ENCODE results near the gene LAMA4.

LAMA4 gene

DNA sequence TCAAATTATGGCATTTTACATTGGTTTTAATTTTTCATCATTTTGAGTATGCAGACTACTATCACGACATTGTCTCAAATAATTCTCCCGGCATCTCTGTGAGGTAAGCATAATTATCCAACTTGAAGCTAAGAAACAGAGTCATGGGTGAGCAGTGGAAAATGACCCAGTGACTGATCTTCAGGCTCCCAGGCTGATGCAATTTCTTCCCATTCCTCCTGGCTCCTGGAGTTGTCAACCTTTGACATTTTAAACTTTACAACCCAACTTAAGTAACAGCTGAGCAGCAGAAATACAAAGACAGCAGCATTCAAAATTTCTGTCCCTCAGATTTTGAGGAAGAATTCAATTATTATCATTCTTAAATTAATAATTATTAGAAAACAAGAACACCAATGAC, 13.7 kb upstream of the LAMA4 start:
- H3K4me1 ChIP-seq, result no peaks in the 10 kb centered on the region
- H3K4me3 ChIP-seq, result no peak overlapping the region
- H3K9me3 ChIP-seq, result no peaks in the 10 kb centered on the region
- no peaks in the 10 kb centered on the region for H3K36me3 ChIP-seq (replicated peaks)
- in situ Hi-C loops (cut with MboI; ENCODE audit: low sequenced_read_pairs), result no loop called here
- DNase-seq (ENCODE audit: low spot score in 2 of 2), result no peak
- H3K27me3 ChIP-seq (ENCODE audit: low read depth), result no peaks in the 10 kb centered on the region

DNA sequence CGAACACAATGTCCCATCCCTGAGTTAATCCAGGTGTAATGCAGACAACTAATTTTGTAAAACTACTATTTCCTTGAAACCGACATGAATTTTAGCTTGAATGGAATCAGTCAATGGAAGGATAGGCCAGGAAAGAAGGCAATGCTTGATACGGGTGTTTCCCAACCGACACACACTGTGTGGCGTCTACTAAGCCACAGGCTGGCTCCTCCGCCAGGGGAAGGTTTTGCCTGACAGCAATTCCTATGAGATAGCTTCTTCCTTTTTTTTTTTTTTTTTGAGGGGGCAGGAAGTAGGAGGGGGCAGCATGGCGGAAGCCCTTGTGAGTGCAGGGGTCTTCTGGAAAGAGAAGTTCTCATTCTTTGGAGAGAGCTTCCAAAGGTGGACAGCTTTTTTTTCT, 12.0 kb upstream of the LAMA4 start:
- Histone ChIP-seq H3K27me3 (ENCODE audit: low read depth) (no peaks in the 10 kb centered on the region), H3K9me3 (no peaks in the 10 kb centered on the region), H3K36me3 (replicated peaks) (no peaks in the 10 kb centered on the region), H3K4me3 (no peak overlapping the region), H3K4me1 (no peaks in the 10 kb centered on the region)
- DNase-seq (ENCODE audit: low spot score in 2 of 2), result no peak
- in situ Hi-C loops (cut with MboI; ENCODE audit: low sequenced_read_pairs), result no loop called here

DNA sequence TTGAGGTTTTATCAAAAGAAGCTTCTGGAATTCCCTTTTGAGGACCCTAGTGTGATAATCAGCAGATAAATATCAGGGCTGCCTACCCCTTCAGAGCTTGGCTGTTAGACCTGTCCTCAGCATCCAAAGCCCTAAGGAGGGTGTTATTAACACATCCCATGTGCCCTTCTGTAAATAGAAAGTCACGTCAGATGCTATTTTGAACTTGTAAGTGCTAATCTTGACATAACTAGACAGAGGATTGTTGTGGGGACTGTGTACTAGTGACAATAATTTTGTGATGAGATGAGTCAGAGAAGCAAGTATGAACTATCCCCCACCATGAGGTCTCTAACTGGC, 4.9 kb upstream of the LAMA4 start:
- Histone ChIP-seq H3K9me3 (no peaks in the 10 kb centered on the region), H3K4me3 (no peak overlapping the region), H3K27me3 (ENCODE audit: low read depth) (no peaks in the 10 kb centered on the region), H3K4me1 (peaks cover 6% of the 10 kb centered on the region; the same call in 1 of the 2 replicates), H3K36me3 (replicated peaks) (no peaks in the 10 kb centered on the region)
- DNase-seq (ENCODE audit: low spot score in 2 of 2), result no peak
- in situ Hi-C loops (cut with MboI; ENCODE audit: low sequenced_read_pairs), result no loop called here

DNA sequence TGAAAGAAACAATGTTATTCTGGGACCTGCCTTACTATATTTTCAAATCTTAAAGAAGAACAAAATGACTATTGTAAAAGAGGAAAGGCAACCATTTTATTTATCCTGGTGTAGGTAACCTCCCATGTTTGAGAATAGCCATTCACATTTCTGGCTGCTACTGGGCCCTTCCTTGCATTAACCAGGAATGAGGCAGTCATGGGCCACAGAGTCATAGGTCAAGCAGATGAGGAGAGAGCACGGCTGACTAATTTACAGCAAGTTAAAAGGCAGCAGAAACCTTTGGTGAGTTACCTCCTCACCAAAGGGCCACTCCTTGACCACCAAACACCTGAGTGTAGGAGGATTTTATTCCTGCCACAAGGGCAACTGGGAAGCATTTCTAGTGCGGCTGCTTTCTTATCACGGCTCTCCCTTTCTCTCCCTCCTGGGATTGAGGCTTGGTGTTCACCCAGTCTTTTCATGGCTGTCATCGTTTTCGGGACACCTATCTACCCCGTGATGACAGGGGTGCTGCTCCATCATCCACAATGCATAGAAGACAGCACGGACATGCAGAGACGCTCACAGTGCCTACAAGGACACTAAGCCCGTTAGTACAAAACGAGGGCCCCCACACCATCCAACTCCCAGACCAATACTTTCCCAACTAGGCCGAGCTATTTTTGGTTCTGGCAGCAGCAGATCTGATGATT, 4.4 kb upstream of the LAMA4 start:
- no peak for DNase-seq (ENCODE audit: low spot score in 2 of 2)
- Histone ChIP-seq H3K4me3 (no peak overlapping the region), H3K36me3 (replicated peaks) (no peaks in the 10 kb centered on the region), H3K27me3 (ENCODE audit: low read depth) (no peaks in the 10 kb centered on the region), H3K4me1 (peaks cover 7% of the 10 kb centered on the region; the same call in 1 of the 2 replicates), H3K9me3 (no peaks in the 10 kb centered on the region)
- in situ Hi-C loops (cut with MboI; ENCODE audit: low sequenced_read_pairs), result no loop called here

DNA sequence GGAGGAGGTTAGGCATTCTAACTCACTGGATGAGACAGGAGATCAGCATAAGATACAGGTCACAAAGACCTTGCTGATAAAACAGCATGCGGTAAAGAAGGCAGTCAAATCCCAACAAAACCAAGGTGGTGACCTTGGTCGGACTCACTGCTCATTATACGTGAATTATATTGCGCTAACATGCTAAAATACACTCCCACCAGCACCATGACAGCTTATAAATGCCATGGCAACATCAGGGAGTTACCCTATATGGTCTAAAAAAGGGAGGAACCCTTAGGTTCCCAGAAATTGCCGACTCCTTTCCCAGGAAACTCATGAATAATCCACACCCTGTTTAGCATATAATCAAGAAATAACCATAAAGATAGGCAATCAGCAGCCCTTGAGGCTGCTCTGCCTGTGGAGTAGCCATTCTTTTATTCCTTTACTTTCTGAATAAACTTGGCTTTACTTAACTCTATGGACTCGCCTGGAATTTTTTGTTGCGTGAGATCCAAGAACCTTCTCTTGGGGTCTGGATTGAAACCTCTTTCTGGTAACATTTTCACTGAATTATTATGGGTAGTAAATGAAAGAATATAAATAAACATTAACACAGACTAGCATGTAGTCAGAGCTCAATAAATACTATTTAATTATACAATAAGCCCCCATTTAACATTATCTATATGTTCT, 3.0 kb upstream of the LAMA4 start:
- DNase-seq (ENCODE audit: low spot score in 2 of 2), result no peak
- H3K36me3 ChIP-seq (replicated peaks), result no peaks in the 10 kb centered on the region
- H3K9me3 ChIP-seq, result no peaks in the 10 kb centered on the region
- in situ Hi-C loops (cut with MboI; ENCODE audit: low sequenced_read_pairs), result no loop called here
- no peaks in the 10 kb centered on the region for H3K27me3 ChIP-seq (ENCODE audit: low read depth)
- peaks cover 10% of the 10 kb centered on the region; the same call in 1 of the 2 replicates for H3K4me1 ChIP-seq
- no peak overlapping the region for H3K4me3 ChIP-seq

DNA sequence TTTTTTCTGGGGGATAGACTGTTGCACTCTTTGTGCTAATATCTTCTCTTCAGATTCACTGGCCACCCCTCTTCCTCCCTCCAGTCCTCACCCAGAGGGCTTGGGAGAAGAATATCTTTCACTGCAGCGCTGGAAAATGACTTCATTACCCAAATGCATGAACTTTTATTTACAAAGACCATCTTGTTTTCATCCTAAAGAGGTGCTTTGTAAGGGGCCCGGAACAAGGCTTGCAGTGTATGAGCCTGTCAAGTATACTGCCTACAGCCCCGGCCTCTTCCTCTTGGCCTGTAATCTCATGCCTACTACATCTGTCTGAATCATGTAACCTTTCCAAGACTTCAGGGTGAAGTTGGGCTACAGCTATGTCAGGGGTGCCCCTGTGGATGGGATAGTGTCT, 554 bp upstream of the LAMA4 start:
- in situ Hi-C loops (cut with MboI; ENCODE audit: low sequenced_read_pairs), result no loop called here
- no peak for DNase-seq (ENCODE audit: low spot score in 2 of 2)
- Histone ChIP-seq H3K4me3 (no peak overlapping the region), H3K36me3 (replicated peaks) (no peaks in the 10 kb centered on the region), H3K27me3 (ENCODE audit: low read depth) (no peaks in the 10 kb centered on the region), H3K4me1 (peaks cover 10% of the 10 kb centered on the region; the same call in 1 of the 2 replicates), H3K9me3 (no peaks in the 10 kb centered on the region)

DNA sequence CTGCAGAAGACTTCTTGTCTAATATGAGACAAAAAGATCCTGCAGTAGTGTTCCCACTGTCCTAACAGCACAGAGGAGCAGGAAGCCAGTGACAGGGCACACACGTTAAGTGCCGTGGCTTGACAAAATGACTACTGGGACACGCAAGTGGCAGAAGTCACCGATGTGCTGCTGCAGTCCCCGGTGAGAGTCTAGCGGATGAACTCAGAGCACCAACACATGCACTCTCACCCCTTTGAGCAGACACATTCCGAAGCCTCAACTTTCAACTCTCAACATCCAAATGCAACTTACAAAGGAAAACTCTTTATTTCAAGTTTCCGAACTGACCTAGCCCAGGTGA, 898 bp downstream of the LAMA4 start:
- peak overlapping the region; percentile 41 for H3K4me3 ChIP-seq
- DNase-seq (ENCODE audit: low spot score in 2 of 2), result peak in 1 of 2 experiments; percentile 59
- no peaks in the 10 kb centered on the region for H3K27me3 ChIP-seq (ENCODE audit: low read depth)
- H3K9me3 ChIP-seq, result no peaks in the 10 kb centered on the region
- in situ Hi-C loops (cut with MboI; ENCODE audit: low sequenced_read_pairs), result no loop called here
- peaks cover 10% of the 10 kb centered on the region; the same call in 1 of the 2 replicates for H3K4me1 ChIP-seq
- no peaks in the 10 kb centered on the region for H3K36me3 ChIP-seq (replicated peaks)

DNA sequence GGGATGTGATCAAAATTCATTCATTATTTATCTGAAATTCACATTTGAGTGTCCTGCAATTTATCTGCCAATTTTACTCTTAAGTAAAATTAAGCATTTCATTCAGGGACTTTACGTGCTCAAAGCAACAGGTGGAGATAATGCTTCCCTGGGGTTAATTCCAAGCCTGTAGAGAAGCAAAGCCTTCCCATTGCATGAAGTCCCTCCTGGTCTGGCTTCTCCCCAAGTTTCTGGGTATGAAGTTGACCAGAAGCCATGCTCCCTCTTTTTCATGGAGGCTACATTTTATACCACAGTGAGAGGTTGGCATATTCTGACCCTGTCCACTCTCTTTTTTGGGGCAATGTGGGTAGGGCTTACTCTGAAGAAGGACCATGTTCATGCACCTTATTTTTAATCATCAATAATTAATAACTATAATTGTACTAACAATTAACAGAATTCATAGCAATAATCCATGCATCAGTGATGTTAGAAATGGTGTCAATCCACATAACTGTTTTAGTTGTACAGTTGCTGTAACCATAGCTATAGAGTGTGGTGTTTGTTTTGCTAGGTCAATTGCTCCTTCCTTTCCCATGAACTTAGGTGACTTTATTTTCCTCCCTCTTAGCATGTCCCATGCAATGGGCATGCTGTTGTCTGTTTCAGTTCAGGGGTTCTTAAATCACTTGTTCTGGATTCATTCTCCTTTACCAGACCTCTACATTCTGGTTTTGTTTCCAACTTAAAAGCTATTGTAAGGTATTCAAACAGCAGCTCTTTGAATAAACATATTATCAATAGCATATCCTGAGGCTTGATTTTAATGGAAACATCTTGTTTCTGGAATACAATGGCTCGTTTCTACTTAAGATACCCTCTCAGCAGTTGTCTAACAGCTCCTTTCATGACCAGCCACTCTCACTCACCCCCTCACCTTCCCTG, 1.5 kb downstream of the LAMA4 start:
- no peaks in the 10 kb centered on the region for H3K9me3 ChIP-seq
- in situ Hi-C loops (cut with MboI; ENCODE audit: low sequenced_read_pairs), result no loop called here
- H3K27me3 ChIP-seq (ENCODE audit: low read depth), result no peaks in the 10 kb centered on the region
- no peaks in the 10 kb centered on the region for H3K36me3 ChIP-seq (replicated peaks)
- H3K4me1 ChIP-seq, result peaks cover 10% of the 10 kb centered on the region; the same call in 1 of the 2 replicates
- DNase-seq (ENCODE audit: low spot score in 2 of 2), result peak; percentile 32 to 91
- peak overlapping the region; percentile 41 for H3K4me3 ChIP-seq

DNA sequence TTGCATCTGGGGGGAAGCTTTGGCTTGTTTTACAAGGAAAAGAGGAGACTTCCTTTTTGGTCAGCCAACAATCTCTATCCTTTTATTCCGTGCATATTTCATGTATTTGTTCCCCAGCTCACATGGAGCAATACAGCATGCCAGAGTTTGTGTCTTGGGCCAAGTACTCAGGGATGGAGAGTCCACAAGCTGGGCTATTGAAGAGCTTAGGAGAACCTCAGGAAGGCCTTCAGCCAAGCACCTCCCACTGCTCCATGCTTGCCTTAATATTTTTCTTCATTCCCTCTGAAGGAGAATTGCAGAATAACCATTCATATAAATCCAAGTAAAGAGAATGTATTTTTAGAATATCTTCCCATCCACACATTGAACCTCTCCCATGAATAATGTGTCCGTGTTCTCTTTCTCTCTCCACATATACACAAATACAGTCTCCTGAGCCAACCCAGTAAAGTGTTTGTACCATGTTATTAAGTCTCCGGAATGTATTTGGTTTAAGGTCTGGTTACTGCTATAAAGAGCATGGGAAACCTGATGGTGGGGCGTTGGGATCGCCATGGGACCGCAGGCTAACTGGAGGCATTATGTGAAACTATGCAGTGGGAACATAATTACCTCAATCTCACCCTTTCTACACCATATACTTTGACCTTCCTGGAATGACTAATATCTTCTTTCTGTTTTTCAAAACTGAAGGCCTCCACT, 3.0 kb downstream of the LAMA4 start:
- no peaks in the 10 kb centered on the region for H3K27me3 ChIP-seq (ENCODE audit: low read depth)
- no peak overlapping the region for H3K4me3 ChIP-seq
- peaks cover 10% of the 10 kb centered on the region; the same call in 1 of the 2 replicates for H3K4me1 ChIP-seq
- H3K9me3 ChIP-seq, result no peaks in the 10 kb centered on the region
- in situ Hi-C loops (cut with MboI; ENCODE audit: low sequenced_read_pairs), result no loop called here
- DNase-seq (ENCODE audit: low spot score in 2 of 2), result no peak
- H3K36me3 ChIP-seq (replicated peaks), result no peaks in the 10 kb centered on the region

DNA sequence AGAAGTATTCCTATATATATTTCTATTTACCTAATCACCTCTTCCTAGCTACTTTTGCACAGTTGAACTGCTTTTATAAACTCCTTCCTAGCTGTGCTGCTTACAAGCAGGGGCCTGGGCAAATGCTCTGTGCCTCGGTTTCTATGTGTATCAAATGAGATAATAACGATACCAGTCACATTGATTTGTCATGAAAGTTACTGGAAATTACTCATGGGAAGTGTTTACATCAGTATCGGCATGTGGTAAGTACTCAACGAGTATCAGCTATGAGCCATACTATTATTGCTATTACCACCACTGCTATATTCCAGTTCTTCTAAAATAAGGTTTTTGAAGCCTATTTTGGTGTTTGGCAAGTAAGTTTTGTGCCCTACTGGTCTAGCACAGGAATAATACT, 4.9 kb downstream of the LAMA4 start:
- no peaks in the 10 kb centered on the region for H3K36me3 ChIP-seq (replicated peaks)
- DNase-seq (ENCODE audit: low spot score in 2 of 2), result no peak
- H3K27me3 ChIP-seq (ENCODE audit: low read depth), result no peaks in the 10 kb centered on the region
- in situ Hi-C loops (cut with MboI; ENCODE audit: low sequenced_read_pairs), result no loop called here
- H3K9me3 ChIP-seq, result no peaks in the 10 kb centered on the region
- no peak overlapping the region for H3K4me3 ChIP-seq
- peaks cover 9% of the 10 kb centered on the region for H3K4me1 ChIP-seq

DNA sequence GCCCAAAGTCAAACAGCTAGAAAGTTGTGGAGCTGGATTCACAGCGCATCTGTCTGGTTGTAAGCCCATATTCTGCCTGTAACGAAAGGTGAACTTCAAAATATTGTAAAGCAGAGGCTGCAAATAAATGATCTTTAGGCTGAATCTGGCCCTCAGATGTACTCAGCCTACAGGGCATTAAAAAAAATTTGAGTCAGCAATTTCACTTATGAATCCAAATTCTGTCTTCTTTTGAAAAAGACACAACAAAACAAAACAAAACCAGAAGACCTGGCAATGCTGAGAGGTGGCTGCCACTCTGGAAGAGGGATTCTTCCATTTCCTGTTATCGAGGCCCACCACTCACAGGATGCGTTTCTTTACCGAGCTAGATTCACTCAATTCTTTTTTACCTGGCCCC, 7.1 kb downstream of the LAMA4 start:
- Histone ChIP-seq H3K4me3 (no peak overlapping the region), H3K27me3 (ENCODE audit: low read depth) (no peaks in the 10 kb centered on the region), H3K9me3 (no peaks in the 10 kb centered on the region), H3K36me3 (replicated peaks) (no peaks in the 10 kb centered on the region), H3K4me1 (peaks cover 3% of the 10 kb centered on the region)
- in situ Hi-C loops (cut with MboI; ENCODE audit: low sequenced_read_pairs), result no loop called here
- DNase-seq (ENCODE audit: low spot score in 2 of 2), result no peak

DNA sequence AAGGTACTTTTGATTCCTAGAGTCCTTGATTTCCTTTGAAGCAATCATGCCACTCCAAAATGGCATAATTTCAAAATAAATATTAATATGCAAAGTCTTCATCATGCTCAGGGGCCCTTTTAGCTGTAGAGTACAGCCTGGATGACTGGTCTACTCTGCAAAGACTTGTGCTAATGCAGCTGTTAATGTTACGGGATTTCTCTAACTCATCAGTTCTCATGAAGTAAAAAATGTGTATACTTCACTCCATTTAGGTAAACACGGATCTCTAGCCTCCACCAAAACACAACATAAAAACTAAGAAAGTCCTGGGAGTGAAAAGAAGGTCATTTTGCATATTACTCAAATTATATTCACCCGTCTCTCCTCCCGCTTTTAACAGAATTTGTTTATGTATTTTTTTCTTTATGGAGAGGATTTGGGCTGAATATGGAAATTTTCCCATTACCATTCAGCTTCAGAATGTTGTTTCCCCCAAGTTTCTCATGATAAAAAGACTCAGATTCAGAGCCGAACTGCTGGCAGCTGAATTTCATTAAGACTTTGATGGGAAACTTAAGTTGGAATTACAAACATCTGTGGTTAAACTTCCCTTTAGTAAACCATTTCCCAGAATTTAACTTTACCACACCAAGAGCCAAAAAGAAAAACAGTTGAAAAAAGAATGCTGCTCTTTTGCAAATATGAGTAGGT, 8.7 kb downstream of the LAMA4 start:
- H3K4me1 ChIP-seq, result peaks cover 3% of the 10 kb centered on the region
- H3K36me3 ChIP-seq (replicated peaks), result no peaks in the 10 kb centered on the region
- in situ Hi-C loops (cut with MboI; ENCODE audit: low sequenced_read_pairs), result no loop called here
- DNase-seq (ENCODE audit: low spot score in 2 of 2), result no peak
- no peak overlapping the region for H3K4me3 ChIP-seq
- H3K9me3 ChIP-seq, result no peaks in the 10 kb centered on the region
- no peaks in the 10 kb centered on the region for H3K27me3 ChIP-seq (ENCODE audit: low read depth)

Data from HAP-1 (cell line).